H1 (cell line): Measurements from ENCODE around the gene SNX27.

Experiments used
- CHD1 ChIP-seq: IDR thresholded peaks from 2 replicates; pipeline ENCODE4 v1.6.1; 2012; ENCODE audit warnings: low read depth, low read length, improper control_type of control experiment
- KDM1A ChIP-seq: fragments of 200-600, 300-600 bp; sonication (generic); IDR thresholded peaks from 2 replicates; pipeline ENCODE4 v1.7.1; 2016; ENCODE audit warnings: mild to moderate bottlenecking, low read length, borderline replicate concordance
- POLR2AphosphoS5 ChIP-seq: IDR thresholded peaks from 2 replicates; pipeline ENCODE4 v1.6.1; 2011; ENCODE audit warnings: low read depth, low read length
- SP1 ChIP-seq: IDR thresholded peaks from 2 replicates; pipeline ENCODE4 v1.6.1; 2011; ENCODE audit warnings: low read depth, low read length
- SUZ12 ChIP-seq: fragments of 200-600 bp; sonication (generic); IDR thresholded peaks from 2 replicates; pipeline ENCODE4 v1.6.1; 2012; ENCODE audit warnings: mild to moderate bottlenecking, inconsistent platforms, low read length, moderate library complexity, mixed read lengths
- TAF7 ChIP-seq: optimal IDR thresholded peaks from 2 replicates; pipeline ENCODE3; 2011; ENCODE audit warnings: low read depth, mild to moderate bottlenecking, inconsistent platforms, low read length, moderate library complexity, borderline replicate concordance
- TBP ChIP-seq: IDR thresholded peaks from 2 replicates; pipeline ENCODE4 v1.6.1; 2011; ENCODE audit warnings: low read depth, low read length, improper control_type of control experiment
- YY1 ChIP-seq: IDR thresholded peaks from 2 replicates; pipeline ENCODE4 v1.6.1; 2011; ENCODE audit warnings: low read depth, mild to moderate bottlenecking, low read length
- TF ChIP-seq, protein P1 (sequence below), 3 experiments: IDR thresholded peaks; 1 replicate in 2 of 3; 2 replicates in 1 of 3; pipeline versions ENCODE4 v1.5.1 to v1.6.1; 2011; ENCODE audit warnings: low read length in 3 of 3, mild to moderate bottlenecking in 3 of 3, inconsistent platforms in 2 of 3, low read depth in 1 of 3, moderate library complexity in 1 of 3; ENCODE audit not compliant: insufficient read depth in 1 of 3; ENCODE audit errors: control extremely low read depth in 1 of 3
- TF ChIP-seq, protein P2 (sequence below): IDR thresholded peaks from 2 replicates; pipeline ENCODE4 v1.6.1; 2011; ENCODE audit warnings: low read length, improper control_type of control experiment
- TF ChIP-seq, protein P3 (sequence below): IDR thresholded peaks from 2 replicates; pipeline ENCODE4 v1.6.1; 2012; ENCODE audit warnings: low read length, inconsistent platforms

DNA sequence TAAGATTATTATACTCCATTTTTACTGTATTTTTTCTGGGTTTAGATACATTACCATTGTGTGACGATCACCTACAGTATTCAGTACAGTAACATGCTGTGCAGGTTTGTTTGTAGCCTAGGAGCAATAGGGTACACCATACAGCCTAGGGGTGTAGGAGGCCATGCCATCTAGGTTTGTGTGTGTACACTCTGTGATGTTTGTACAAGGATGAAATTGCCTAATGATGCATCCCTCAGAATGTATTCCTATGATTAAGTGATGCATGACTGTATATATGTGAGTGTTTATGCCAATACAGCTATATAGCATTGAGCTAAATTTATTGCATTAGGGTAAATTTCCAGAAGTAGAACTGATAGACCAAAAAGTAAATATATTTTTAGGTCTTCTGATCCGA is 48.5 kb upstream of the SNX27 start:
- TF ChIP-seq, protein P1, sequence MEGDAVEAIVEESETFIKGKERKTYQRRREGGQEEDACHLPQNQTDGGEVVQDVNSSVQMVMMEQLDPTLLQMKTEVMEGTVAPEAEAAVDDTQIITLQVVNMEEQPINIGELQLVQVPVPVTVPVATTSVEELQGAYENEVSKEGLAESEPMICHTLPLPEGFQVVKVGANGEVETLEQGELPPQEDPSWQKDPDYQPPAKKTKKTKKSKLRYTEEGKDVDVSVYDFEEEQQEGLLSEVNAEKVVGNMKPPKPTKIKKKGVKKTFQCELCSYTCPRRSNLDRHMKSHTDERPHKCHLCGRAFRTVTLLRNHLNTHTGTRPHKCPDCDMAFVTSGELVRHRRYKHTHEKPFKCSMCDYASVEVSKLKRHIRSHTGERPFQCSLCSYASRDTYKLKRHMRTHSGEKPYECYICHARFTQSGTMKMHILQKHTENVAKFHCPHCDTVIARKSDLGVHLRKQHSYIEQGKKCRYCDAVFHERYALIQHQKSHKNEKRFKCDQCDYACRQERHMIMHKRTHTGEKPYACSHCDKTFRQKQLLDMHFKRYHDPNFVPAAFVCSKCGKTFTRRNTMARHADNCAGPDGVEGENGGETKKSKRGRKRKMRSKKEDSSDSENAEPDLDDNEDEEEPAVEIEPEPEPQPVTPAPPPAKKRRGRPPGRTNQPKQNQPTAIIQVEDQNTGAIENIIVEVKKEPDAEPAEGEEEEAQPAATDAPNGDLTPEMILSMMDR (IDR thresholded peaks at IDR 0.05; ENCODE audit: control extremely low read depth in 1 of 3, insufficient read depth in 1 of 3, low read depth in 1 of 3, low read length in 3 of 3), result no peak
- no peak for TF ChIP-seq POLR2AphosphoS5
- TF ChIP-seq, protein P2, sequence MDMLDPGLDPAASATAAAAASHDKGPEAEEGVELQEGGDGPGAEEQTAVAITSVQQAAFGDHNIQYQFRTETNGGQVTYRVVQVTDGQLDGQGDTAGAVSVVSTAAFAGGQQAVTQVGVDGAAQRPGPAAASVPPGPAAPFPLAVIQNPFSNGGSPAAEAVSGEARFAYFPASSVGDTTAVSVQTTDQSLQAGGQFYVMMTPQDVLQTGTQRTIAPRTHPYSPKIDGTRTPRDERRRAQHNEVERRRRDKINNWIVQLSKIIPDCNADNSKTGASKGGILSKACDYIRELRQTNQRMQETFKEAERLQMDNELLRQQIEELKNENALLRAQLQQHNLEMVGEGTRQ, result no peak
- TF ChIP-seq, protein P3, sequence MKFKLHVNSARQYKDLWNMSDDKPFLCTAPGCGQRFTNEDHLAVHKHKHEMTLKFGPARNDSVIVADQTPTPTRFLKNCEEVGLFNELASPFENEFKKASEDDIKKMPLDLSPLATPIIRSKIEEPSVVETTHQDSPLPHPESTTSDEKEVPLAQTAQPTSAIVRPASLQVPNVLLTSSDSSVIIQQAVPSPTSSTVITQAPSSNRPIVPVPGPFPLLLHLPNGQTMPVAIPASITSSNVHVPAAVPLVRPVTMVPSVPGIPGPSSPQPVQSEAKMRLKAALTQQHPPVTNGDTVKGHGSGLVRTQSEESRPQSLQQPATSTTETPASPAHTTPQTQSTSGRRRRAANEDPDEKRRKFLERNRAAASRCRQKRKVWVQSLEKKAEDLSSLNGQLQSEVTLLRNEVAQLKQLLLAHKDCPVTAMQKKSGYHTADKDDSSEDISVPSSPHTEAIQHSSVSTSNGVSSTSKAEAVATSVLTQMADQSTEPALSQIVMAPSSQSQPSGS, result no peak
- no peak for TF ChIP-seq YY1
- TF ChIP-seq CHD1, result no peak
- TF ChIP-seq TBP, result no peak
- no peak for TF ChIP-seq KDM1A
- no peak for TF ChIP-seq SP1
- TF ChIP-seq TAF7, result no peak
- no peak for TF ChIP-seq SUZ12
